GM12801 (cell line): ENCODE results near the gene PDSS2.

Source experiments
- CTCF ChIP-seq: IDR thresholded peaks from one replicate; pipeline ENCODE4 v1.5.1; 2011; ENCODE audit warnings: control low read depth; ENCODE audit not compliant: insufficient read length; ENCODE audit errors: extremely low read depth

The PDSS2 gene

GRCh38 chr6:107390685-107391435, 68.5 kb downstream of the PDSS2 start:
- no peak for TF ChIP-seq CTCF

- TF ChIP-seq CTCF = no peak
These were observed 69.3 kb downstream of the PDSS2 start for GRCh38 chr6:107390056-107390455.

GRCh38 chr6:107386904-107387303, 72.5 kb downstream of the PDSS2 start:
- TF ChIP-seq CTCF = no peak

- no peak for TF ChIP-seq CTCF
These were observed 73.0 kb downstream of the PDSS2 start for GRCh38 chr6:107386340-107386739.

GRCh38 chr6:107383705-107384104, 75.7 kb downstream of the PDSS2 start:
- no peak for TF ChIP-seq CTCF

- no peak for TF ChIP-seq CTCF
These were observed 85.1 kb downstream of the PDSS2 start for GRCh38 chr6:107374264-107374663.

- no peak for TF ChIP-seq CTCF
These were observed 89.9 kb downstream of the PDSS2 start for GRCh38 chr6:107369493-107369892.
